AG04449 (cell line): Measurements from ENCODE around the gene NOC2L.

Experiments
- CTCF ChIA-PET: fragments of 350-600 bp; formaldehyde crosslinking; extraction: SDS; loops from one replicate; lab custom pipeline; 2021; ENCODE audit warnings: antibody characterized with exemption; lab: Yijun Ruan, JAX
- POLR2A ChIA-PET: fragments of 400-600, 350-600 bp; formaldehyde crosslinking; extraction: SDS; loops from one replicate; lab custom pipeline; 2020; ENCODE audit warnings: antibody characterized with exemption, inconsistent platforms; lab: Yijun Ruan, JAX
- DNase-seq: peaks from one replicate; pipeline ENCODE4 v3.0.0-alpha.2; 2010; ENCODE audit warnings: low read depth, low spot score
- H3K4me3 ChIP-seq: 2 replicates; pipeline ENCODE4 v1.5.1; 2011; ENCODE audit warnings: low read depth, mild to moderate bottlenecking, control low read depth, low read length
- CTCF ChIP-seq: IDR thresholded peaks from one replicate; pipeline ENCODE4 v1.5.1; 2011; ENCODE audit warnings: mild to moderate bottlenecking, moderate library complexity, low read length, control low read depth, inconsistent platforms; ENCODE audit not compliant: insufficient read depth; ENCODE audit errors: missing control alignments

NOC2L gene

DNA sequence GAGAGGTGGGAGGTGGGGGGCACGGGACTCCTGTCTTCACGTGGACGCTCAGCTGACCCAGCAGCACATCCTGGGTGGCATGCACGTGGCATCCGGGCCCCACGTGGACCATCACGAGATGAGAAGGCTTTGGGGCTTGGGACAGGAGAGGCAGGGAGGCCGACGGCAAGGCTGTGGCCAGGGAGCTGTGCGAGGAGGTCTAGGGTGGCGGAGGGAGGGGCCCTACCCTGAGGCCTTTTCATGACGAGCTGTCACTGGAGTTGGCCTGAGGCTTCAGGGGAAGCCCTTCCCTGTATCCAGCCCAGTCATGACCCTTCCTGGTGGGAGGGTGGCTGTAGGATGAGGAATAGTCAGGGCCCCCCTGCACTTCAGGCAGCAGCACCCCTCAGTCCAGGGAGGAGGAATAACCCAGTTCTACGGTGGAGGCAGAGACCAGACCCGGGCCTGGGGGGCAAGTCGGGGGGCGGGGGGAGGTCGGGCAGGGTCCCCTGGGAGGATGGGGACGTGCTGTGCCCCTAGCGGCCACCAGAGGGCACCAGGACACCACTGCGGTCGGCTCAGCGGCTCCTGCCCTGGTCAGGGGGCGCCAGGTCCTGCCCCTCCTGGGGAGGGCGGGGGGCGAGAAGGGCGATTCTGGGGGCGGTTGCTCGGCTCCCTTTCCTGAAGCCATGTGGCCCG is 24.9 kb upstream of the NOC2L start:
- TF ChIP-seq CTCF = peak; percentile 91
- ChIA-PET CTCF (interaction anchor here (0.6 to 7.8 kb wide), 37 partner anchors 9 to 360 kb away, joined by 3 to 152 read pairs (median 4); partner anchors contain the start of genes HES4, ISG15 and PLEKHN1), POLR2A (interaction anchor here (0.6 kb wide), 1 partner anchor 38 kb away, joined by 3 read pairs; no protein-coding TSS in a partner anchor)

DNA sequence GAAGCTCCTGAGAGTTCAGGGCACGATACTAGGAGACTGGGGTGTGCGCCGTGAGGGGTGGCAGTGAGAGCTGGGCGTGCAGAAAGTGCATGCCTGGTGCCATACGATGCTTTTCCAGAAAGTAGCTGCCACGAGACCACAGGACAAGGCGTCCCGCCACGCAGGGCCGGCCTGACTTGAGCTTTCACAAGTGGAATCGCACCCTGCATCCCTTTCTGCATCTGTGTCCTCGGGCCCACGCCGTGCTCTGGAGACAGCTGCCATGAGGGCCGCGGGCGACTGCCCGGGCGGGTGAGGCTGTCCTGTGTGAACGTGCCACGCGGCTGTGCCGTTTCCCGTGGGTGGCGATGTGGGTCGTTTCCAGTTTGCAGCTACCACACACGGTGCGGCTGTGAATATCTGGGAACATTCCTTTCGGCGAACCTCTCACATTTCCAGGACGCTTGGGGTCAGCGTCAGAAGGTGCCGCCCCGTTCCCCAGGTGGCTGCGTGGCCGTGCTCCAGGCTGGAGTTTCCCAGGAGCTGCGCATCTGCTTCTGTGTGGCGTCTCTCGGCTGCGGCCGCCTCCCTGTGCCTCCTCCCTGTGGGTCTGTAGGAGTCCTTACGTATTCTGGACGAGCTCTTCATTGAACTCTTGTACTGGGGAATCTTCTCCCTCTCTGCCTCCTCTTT is 23.8 kb upstream of the NOC2L start:
- TF ChIP-seq CTCF = no peak
- ChIA-PET POLR2A (no interaction called here), CTCF (interaction anchor here (0.9 to 7.8 kb wide), 17 partner anchors 8 to 308 kb away, joined by 3 to 152 read pairs (median 10); partner anchors contain the start of genes HES4 and ISG15)
- H3K4me3 ChIP-seq = no peak overlapping the region
- no peak for DNase-seq

More for the DNA sequence above, 24.9 kb upstream of the NOC2L start:
- DNase-seq = no peak
- H3K4me3 ChIP-seq = peak overlapping the region; percentile 40

DNA sequence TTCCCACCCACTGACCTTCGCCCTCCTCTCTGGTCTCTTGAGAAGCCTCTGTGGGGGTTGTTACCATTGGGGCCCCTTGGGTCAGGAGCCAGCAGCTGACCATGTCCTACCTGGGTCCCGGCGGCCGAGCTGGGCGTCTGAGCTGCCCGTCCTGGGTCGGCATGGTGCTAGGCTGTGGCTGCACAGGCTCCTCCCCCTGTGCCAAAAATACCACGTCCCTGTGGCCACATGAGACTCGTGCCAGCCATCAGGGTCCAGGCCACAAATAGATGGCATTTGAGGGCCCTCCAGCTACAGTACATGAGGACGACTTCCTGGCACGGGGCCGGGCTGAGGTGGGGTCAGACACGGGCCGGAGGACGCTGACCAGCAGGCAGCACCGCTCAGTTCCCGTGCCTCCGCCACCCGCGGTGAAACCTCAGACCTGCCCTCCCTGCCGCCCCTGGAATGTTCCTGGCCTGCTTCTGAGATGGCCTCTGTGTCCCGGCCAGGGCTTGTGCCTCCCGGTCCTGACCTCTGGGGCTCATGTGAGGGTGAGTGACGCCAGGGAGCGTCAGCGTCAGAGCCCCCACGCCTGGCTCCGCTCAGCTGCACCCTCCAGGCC is 23.0 kb upstream of the NOC2L start, which contains the start of gene PERM1:
PERM1 (minus strand) TSS at position 139 of the 604 bp plus-strand sequence. CDS start 1,064 bp downstream, outside the sequence.
- ChIA-PET POLR2A (no interaction called here), CTCF (interaction anchor here (0.6 to 7.8 kb wide), 11 partner anchors 7 to 313 kb away, joined by 3 to 152 read pairs (median 23); partner anchors contain the start of genes HES4 and ISG15)
- no peak for DNase-seq
- H3K4me3 ChIP-seq = no peak within 1 kb of the TSS
- no peak for TF ChIP-seq CTCF

DNA sequence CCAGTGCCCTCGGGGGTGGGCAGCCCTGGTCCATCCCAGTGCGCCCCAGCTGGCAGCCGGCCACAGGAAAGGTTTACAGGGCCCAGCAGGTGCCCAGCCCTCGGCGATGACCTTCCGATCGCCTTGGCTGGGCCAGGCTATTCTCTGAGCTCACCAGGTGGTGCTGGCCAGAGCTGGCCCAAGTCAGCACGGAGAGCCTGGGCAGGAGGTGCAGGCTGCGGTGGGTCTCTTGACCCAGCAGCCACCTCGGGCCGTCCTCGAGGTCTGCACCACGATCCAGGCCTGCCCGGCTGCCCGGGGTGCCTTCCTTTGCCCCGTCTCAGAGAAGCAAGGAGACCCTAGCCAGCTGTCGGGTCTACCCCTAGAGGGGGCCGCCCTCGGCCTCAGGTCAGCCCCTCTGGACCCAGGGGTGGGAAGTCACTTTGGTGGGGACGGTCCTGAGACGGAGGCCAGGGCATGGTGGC is 22.5 kb upstream of the NOC2L start:
- POLR2A ChIA-PET = no interaction called here
- CTCF ChIA-PET = interaction anchor here (0.7 to 7.8 kb wide), 9 partner anchors 10 to 309 kb away, joined by 3 to 152 read pairs (median 23); partner anchors contain the start of genes HES4 and ISG15
- H3K4me3 ChIP-seq = no peak overlapping the region

GRCh38 chr1:980602-981395 is 21.7 kb upstream of the NOC2L start:
- H3K4me3 ChIP-seq = no peak overlapping the region
- TF ChIP-seq CTCF = no peak
- POLR2A ChIA-PET = no interaction called here

More for the DNA sequence above, 22.5 kb upstream of the NOC2L start:
- DNase-seq = no peak
- no peak for TF ChIP-seq CTCF

More at GRCh38 chr1:980602-981395, 21.7 kb upstream of the NOC2L start:
- CTCF ChIA-PET = interaction anchor here (0.7 to 7.8 kb wide), 8 partner anchors 9 to 310 kb away, joined by 3 to 152 read pairs (median 25); partner anchors contain the start of gene HES4
- no peak for DNase-seq
